ENCODE data around the gene TSG101.

TSG101 gene

GRCh38 chr11:18493310-18493709, 33.4 kb downstream of the TSG101 start:
- Histone ChIP-seq H3K36me3 (ENCODE audit: control insufficient read depth, insufficient read depth, low read length) (peaks cover 54% of the 10 kb centered on the region), H3K4me1 (ENCODE audit: control insufficient read depth, insufficient read depth, low read length) (no peaks in the 10 kb centered on the region), H3K9ac (ENCODE audit: low read length) (no peak overlapping the region)

GRCh38 chr11:18492888-18493287, 33.9 kb downstream of the TSG101 start:
- no peaks in the 10 kb centered on the region for H3K27me3 ChIP-seq (ENCODE audit: control insufficient read depth, insufficient read depth, low read length)
- H3K36me3 ChIP-seq (ENCODE audit: control insufficient read depth, insufficient read depth, low read length), result peaks cover 50% of the 10 kb centered on the region
- no peak overlapping the region for H3K27ac ChIP-seq (ENCODE audit: low read depth, low read length)
- no peak overlapping the region for H3K9ac ChIP-seq (ENCODE audit: low read length)
- H3K4me3 ChIP-seq (ENCODE audit: low read depth, low read length), result no peak overlapping the region
- no peaks in the 10 kb centered on the region for H3K4me1 ChIP-seq (ENCODE audit: control insufficient read depth, insufficient read depth, low read length)
- no peaks in the 10 kb centered on the region for H3K9me3 ChIP-seq (ENCODE audit: control insufficient read depth, insufficient read depth, low read depth, low read length)

More at GRCh38 chr11:18493310-18493709, 33.4 kb downstream of the TSG101 start:
- H3K9me3 ChIP-seq (ENCODE audit: control insufficient read depth, insufficient read depth, low read depth, low read length), result no peaks in the 10 kb centered on the region
- no peak overlapping the region for H3K27ac ChIP-seq (ENCODE audit: low read depth, low read length)
- H3K27me3 ChIP-seq (ENCODE audit: control insufficient read depth, insufficient read depth, low read length), result no peaks in the 10 kb centered on the region
- H3K4me3 ChIP-seq (ENCODE audit: low read depth, low read length), result no peak overlapping the region

- Histone ChIP-seq H3K27ac (ENCODE audit: low read depth, low read length) (no peak overlapping the region), H3K4me3 (ENCODE audit: low read depth, low read length) (no peak overlapping the region), H3K27me3 (ENCODE audit: control insufficient read depth, insufficient read depth, low read length) (no peaks in the 10 kb centered on the region), H3K9me3 (ENCODE audit: control insufficient read depth, insufficient read depth, low read depth, low read length) (no peaks in the 10 kb centered on the region), H3K36me3 (ENCODE audit: control insufficient read depth, insufficient read depth, low read length) (peaks cover 45% of the 10 kb centered on the region), H3K4me1 (ENCODE audit: control insufficient read depth, insufficient read depth, low read length) (no peaks in the 10 kb centered on the region), H3K9ac (ENCODE audit: low read length) (no peak overlapping the region)
Observed at GRCh38 chr11:18491924-18492323, 34.8 kb downstream of the TSG101 start.

GRCh38 chr11:18490736-18491485, 35.8 kb downstream of the TSG101 start:
- no peaks in the 10 kb centered on the region for H3K9me3 ChIP-seq (ENCODE audit: control insufficient read depth, insufficient read depth, low read depth, low read length)
- no peak overlapping the region for H3K4me3 ChIP-seq (ENCODE audit: low read depth, low read length)
- no peak overlapping the region for H3K27ac ChIP-seq (ENCODE audit: low read depth, low read length)
- no peaks in the 10 kb centered on the region for H3K27me3 ChIP-seq (ENCODE audit: control insufficient read depth, insufficient read depth, low read length)
- no peaks in the 10 kb centered on the region for H3K4me1 ChIP-seq (ENCODE audit: control insufficient read depth, insufficient read depth, low read length)
- H3K9ac ChIP-seq (ENCODE audit: low read length), result no peak overlapping the region
- peaks cover 42% of the 10 kb centered on the region for H3K36me3 ChIP-seq (ENCODE audit: control insufficient read depth, insufficient read depth, low read length)

GRCh38 chr11:18490319-18490718, 36.4 kb downstream of the TSG101 start:
- no peak overlapping the region for H3K4me3 ChIP-seq (ENCODE audit: low read depth, low read length)
- H3K9ac ChIP-seq (ENCODE audit: low read length), result no peak overlapping the region
- H3K27me3 ChIP-seq (ENCODE audit: control insufficient read depth, insufficient read depth, low read length), result no peaks in the 10 kb centered on the region
- no peaks in the 10 kb centered on the region for H3K4me1 ChIP-seq (ENCODE audit: control insufficient read depth, insufficient read depth, low read length)
- no peaks in the 10 kb centered on the region for H3K9me3 ChIP-seq (ENCODE audit: control insufficient read depth, insufficient read depth, low read depth, low read length)
- peaks cover 47% of the 10 kb centered on the region for H3K36me3 ChIP-seq (ENCODE audit: control insufficient read depth, insufficient read depth, low read length)
- no peak overlapping the region for H3K27ac ChIP-seq (ENCODE audit: low read depth, low read length)

GRCh38 chr11:18485913-18486528, 40.7 kb downstream of the TSG101 start:
- Histone ChIP-seq H3K36me3 (ENCODE audit: control insufficient read depth, insufficient read depth, low read length) (peaks cover 65% of the 10 kb centered on the region), H3K27ac (ENCODE audit: low read depth, low read length) (no peak overlapping the region)

GRCh38 chr11:18479063-18479462, 47.7 kb downstream of the TSG101 start:
- Histone ChIP-seq H3K4me3 (ENCODE audit: low read depth, low read length) (no peak overlapping the region), H3K9me3 (ENCODE audit: control insufficient read depth, insufficient read depth, low read depth, low read length) (no peaks in the 10 kb centered on the region), H3K4me1 (ENCODE audit: control insufficient read depth, insufficient read depth, low read length) (no peaks in the 10 kb centered on the region), H3K9ac (ENCODE audit: low read length) (no peak overlapping the region), H3K27me3 (ENCODE audit: control insufficient read depth, insufficient read depth, low read length) (no peaks in the 10 kb centered on the region), H3K36me3 (ENCODE audit: control insufficient read depth, insufficient read depth, low read length) (peaks cover 71% of the 10 kb centered on the region), H3K27ac (ENCODE audit: low read depth, low read length) (no peak overlapping the region)

More at GRCh38 chr11:18485913-18486528, 40.7 kb downstream of the TSG101 start:
- no peaks in the 10 kb centered on the region for H3K4me1 ChIP-seq (ENCODE audit: control insufficient read depth, insufficient read depth, low read length)
- H3K9ac ChIP-seq (ENCODE audit: low read length), result no peak overlapping the region
- H3K27me3 ChIP-seq (ENCODE audit: control insufficient read depth, insufficient read depth, low read length), result no peaks in the 10 kb centered on the region
- H3K9me3 ChIP-seq (ENCODE audit: control insufficient read depth, insufficient read depth, low read depth, low read length), result no peaks in the 10 kb centered on the region
- no peak overlapping the region for H3K4me3 ChIP-seq (ENCODE audit: low read depth, low read length)

GRCh38 chr11:18472587-18472986, 54.2 kb downstream of the TSG101 start:
- H3K9me3 ChIP-seq (ENCODE audit: control insufficient read depth, insufficient read depth, low read depth, low read length), result no peaks in the 10 kb centered on the region

GRCh38 chr11:18471995-18472394, 54.7 kb downstream of the TSG101 start:
- Histone ChIP-seq H3K27ac (ENCODE audit: low read depth, low read length) (no peak overlapping the region), H3K36me3 (ENCODE audit: control insufficient read depth, insufficient read depth, low read length) (0 out of 2 replicates have a peak, but pooled peaks cover 5% of the 10 kb centered on the region), H3K27me3 (ENCODE audit: control insufficient read depth, insufficient read depth, low read length) (no peaks in the 10 kb centered on the region), H3K9me3 (ENCODE audit: control insufficient read depth, insufficient read depth, low read depth, low read length) (no peaks in the 10 kb centered on the region), H3K4me1 (ENCODE audit: control insufficient read depth, insufficient read depth, low read length) (no peaks in the 10 kb centered on the region), H3K9ac (ENCODE audit: low read length) (no peak overlapping the region), H3K4me3 (ENCODE audit: low read depth, low read length) (no peak overlapping the region)

More at GRCh38 chr11:18472587-18472986, 54.2 kb downstream of the TSG101 start:
- Histone ChIP-seq H3K4me3 (ENCODE audit: low read depth, low read length) (no peak overlapping the region), H3K27ac (ENCODE audit: low read depth, low read length) (no peak overlapping the region), H3K27me3 (ENCODE audit: control insufficient read depth, insufficient read depth, low read length) (no peaks in the 10 kb centered on the region), H3K36me3 (ENCODE audit: control insufficient read depth, insufficient read depth, low read length) (peaks cover 9% of the 10 kb centered on the region), H3K4me1 (ENCODE audit: control insufficient read depth, insufficient read depth, low read length) (no peaks in the 10 kb centered on the region), H3K9ac (ENCODE audit: low read length) (no peak overlapping the region)

- H3K4me1 ChIP-seq (ENCODE audit: control insufficient read depth, insufficient read depth, low read length), result no peaks in the 10 kb centered on the region
- no peak overlapping the region for H3K4me3 ChIP-seq (ENCODE audit: low read depth, low read length)
Observed at GRCh38 chr11:18468961-18469360, 57.8 kb downstream of the TSG101 start.

GRCh38 chr11:18468059-18468458, 58.7 kb downstream of the TSG101 start:
- Histone ChIP-seq H3K36me3 (ENCODE audit: control insufficient read depth, insufficient read depth, low read length) (no peaks in the 10 kb centered on the region), H3K27ac (ENCODE audit: low read depth, low read length) (no peak overlapping the region), H3K9ac (ENCODE audit: low read length) (no peak overlapping the region), H3K4me3 (ENCODE audit: low read depth, low read length) (no peak overlapping the region), H3K4me1 (ENCODE audit: control insufficient read depth, insufficient read depth, low read length) (no peaks in the 10 kb centered on the region), H3K9me3 (ENCODE audit: control insufficient read depth, insufficient read depth, low read depth, low read length) (no peaks in the 10 kb centered on the region), H3K27me3 (ENCODE audit: control insufficient read depth, insufficient read depth, low read length) (no peaks in the 10 kb centered on the region)

More at GRCh38 chr11:18468961-18469360, 57.8 kb downstream of the TSG101 start:
- H3K9me3 ChIP-seq (ENCODE audit: control insufficient read depth, insufficient read depth, low read depth, low read length), result no peaks in the 10 kb centered on the region
- H3K27me3 ChIP-seq (ENCODE audit: control insufficient read depth, insufficient read depth, low read length), result no peaks in the 10 kb centered on the region
- H3K27ac ChIP-seq (ENCODE audit: low read depth, low read length), result no peak overlapping the region
- no peak overlapping the region for H3K9ac ChIP-seq (ENCODE audit: low read length)
- H3K36me3 ChIP-seq (ENCODE audit: control insufficient read depth, insufficient read depth, low read length), result no peaks in the 10 kb centered on the region

All from HUES6 (cell line).